Liver (tissue), 9 donors: ENCODE measurements around the gene CPNE9. TPM values are rescaled to one million over a fixed set of nuclear protein-coding genes. Genes with fewer than 3 reads are reported as not detected.

Experiments
- DNase-seq: peaks from one replicate; pipeline ENCODE4 v3.0.0-alpha.2; 2017; ENCODE audit warnings: low spot score
- H3K27ac ChIP-seq, 2 donors: one replicate each; pipeline ENCODE4 v1.7.0; 2013; ENCODE audit warnings: inconsistent platforms in 2 of 2, low read length in 2 of 2, control low read depth in 1 of 2, low read depth in 1 of 2, mild to moderate bottlenecking in 1 of 2
- H3K27me3 ChIP-seq, 4 donors: one replicate each; pipeline versions ENCODE4 v1.6.1 to v1.7.0; 2013; ENCODE audit warnings: low read length in 3 of 4, inconsistent platforms in 1 of 4, mild to moderate bottlenecking in 1 of 4, moderate library complexity in 1 of 4; ENCODE audit not compliant: control insufficient read depth in 4 of 4, insufficient read depth in 4 of 4
- H3K36me3 ChIP-seq, 4 donors: one replicate each; pipeline versions ENCODE4 v1.6.1 to v1.7.0; 2013; ENCODE audit warnings: low read length in 3 of 4, mild to moderate bottlenecking in 3 of 4, low read depth in 1 of 4, moderate library complexity in 1 of 4; ENCODE audit not compliant: control insufficient read depth in 4 of 4, insufficient read depth in 3 of 4
- H3K4me1 ChIP-seq, 4 donors: one replicate each; pipeline versions ENCODE4 v1.6.1 to v1.7.0; 2013; ENCODE audit warnings: low read length in 3 of 4, mild to moderate bottlenecking in 3 of 4, moderate library complexity in 1 of 4; ENCODE audit not compliant: control insufficient read depth in 4 of 4, insufficient read depth in 4 of 4
- H3K4me3 ChIP-seq, 3 donors: one replicate each; pipeline versions ENCODE4 v1.6.1 to v1.7.0; 2013; ENCODE audit warnings: low read length in 3 of 3, control low read depth in 1 of 3, low read depth in 1 of 3, mild to moderate bottlenecking in 1 of 3
- H3K9ac ChIP-seq, 2 donors: one replicate each; pipeline ENCODE4 v1.7.0; 2013; ENCODE audit warnings: low read length in 2 of 2, mild to moderate bottlenecking in 2 of 2, moderate library complexity in 2 of 2, control low read depth in 1 of 2, low read depth in 1 of 2
- H3K9me3 ChIP-seq, 4 donors: one replicate each; pipeline versions ENCODE4 v1.6.1 to v1.7.0; 2013; ENCODE audit warnings: low read length in 3 of 4; ENCODE audit not compliant: control insufficient read depth in 4 of 4
- ATF3 ChIP-seq: IDR thresholded peaks from 2 replicates; pipeline ENCODE4 v1.6.1; 2016; ENCODE audit warnings: antibody characterized with exemption
- EGR1 ChIP-seq, 2 donors: IDR thresholded peaks; 2 replicates each; pipeline ENCODE4 v1.6.1; 2016 to 2018; ENCODE audit warnings: antibody characterized with exemption in 2 of 2, low read depth in 2 of 2
- FOXA1 ChIP-seq: IDR thresholded peaks from 2 replicates; pipeline ENCODE4 v1.6.1; 2016; ENCODE audit warnings: antibody characterized with exemption
- FOXA2 ChIP-seq: IDR thresholded peaks from 2 replicates; pipeline ENCODE4 v1.6.1; 2016; ENCODE audit warnings: antibody characterized with exemption
- HNF4A ChIP-seq, 2 donors: conservative IDR thresholded peaks; 2 replicates each; pipeline ENCODE4 v1.6.1; 2016; ENCODE audit warnings: antibody characterized with exemption in 2 of 2, mild to moderate bottlenecking in 2 of 2
- HNF4G ChIP-seq: IDR thresholded peaks from 2 replicates; pipeline ENCODE4 v1.6.1; 2016; ENCODE audit warnings: antibody characterized with exemption
- JUND ChIP-seq, 2 donors: IDR thresholded peaks; 2 replicates each; pipeline ENCODE4 v1.6.1; 2016; ENCODE audit warnings: antibody characterized with exemption in 2 of 2
- NR2F2 ChIP-seq: IDR thresholded peaks from 2 replicates; pipeline ENCODE4 v1.6.1; 2016; ENCODE audit warnings: antibody characterized with exemption
- RAD21 ChIP-seq, 2 donors: IDR thresholded peaks; 2 replicates each; pipeline ENCODE4 v1.6.1; 2016; ENCODE audit warnings: antibody characterized with exemption in 2 of 2, mild to moderate bottlenecking in 2 of 2
- REST ChIP-seq: IDR thresholded peaks from 2 replicates; pipeline ENCODE4 v1.6.1; 2016; ENCODE audit warnings: antibody characterized with exemption, mild to moderate bottlenecking
- RXRA ChIP-seq, 2 donors: IDR thresholded peaks; 2 replicates each; pipeline ENCODE4 v1.6.1; 2017 to 2018; ENCODE audit warnings: antibody characterized with exemption in 2 of 2, mild to moderate bottlenecking in 1 of 2
- SP1 ChIP-seq: IDR thresholded peaks from 2 replicates; pipeline ENCODE4 v1.6.1; 2018; ENCODE audit warnings: antibody characterized with exemption, mild to moderate bottlenecking
- TAF1 ChIP-seq: conservative IDR thresholded peaks from 2 replicates; pipeline ENCODE4 v1.6.1; 2016; ENCODE audit warnings: antibody characterized with exemption, mild to moderate bottlenecking
- YY1 ChIP-seq: IDR thresholded peaks from 2 replicates; pipeline ENCODE4 v1.6.1; 2016; ENCODE audit warnings: antibody characterized with exemption, mild to moderate bottlenecking
- ZBTB33 ChIP-seq: IDR thresholded peaks from 2 replicates; pipeline ENCODE4 v1.6.1; 2016; ENCODE audit warnings: antibody characterized with exemption
- WGBS: extraction: QIAGEN DNeasy Blood & Tissue Kit; methylation state at CpG from one replicate; pipeline ENCODE4 v1.1.7; 2013; 5-methylcytosine and 5-hydroxymethylcytosine counted together
- polyA plus RNA-seq, 2 donors: library from polyadenylated mRNA; stranded (reverse) in 1 of 2; unstranded in 1 of 2; fragments of 200-250 nt in 1 of 2; fragments of >200 nt in 1 of 2; fragmentation: Nextera tagmentation in 1 of 2; extraction: Ambion mirVana in 1 of 2; gene quantifications; one replicate each; pipeline versions ENCODE4 v1.2.1 to v1.2.3, GENCODE V29; 2013 to 2015
- total RNA-seq, 2 donors: library from RNA; depleted of rRNA; stranded (reverse); fragments of >200 nt; gene quantifications; one replicate each; pipeline ENCODE4 v1.2.3, GENCODE V29; 2014
- TF ChIP-seq, protein P1 (sequence below): IDR thresholded peaks from 2 replicates; pipeline ENCODE4 v1.6.1; 2016; ENCODE audit warnings: antibody characterized with exemption
- TF ChIP-seq, protein P2 (sequence below): fragments of 150-350 bp; IDR thresholded peaks from 2 replicates; pipeline ENCODE4 v1.5.1; 2017; ENCODE audit warnings: improper control_type of control experiment, low read depth, low read length; ENCODE audit not compliant: missing input control
- donor health status: healthy.
- donor health status: healthy.
- donor health status: healthy.
- donor health status: healthy.
- donor health status: healthy.

Gene CPNE9
- total and polyA plus RNA-seq, 4 donors = not detected

- peaks cover 5 to 27% (median 22%) of the 10 kb centered on the region in 4 donors for H3K4me1 ChIP-seq
- 12% methylated on average over 19 of the region's 19 CpGs for WGBS
- no peaks in the 10 kb centered on the region for H3K27me3 ChIP-seq
- DNase-seq = no peak
- peak overlapping the region; percentile 61 to 85 (median 75) for H3K4me3 ChIP-seq
- peak overlapping the region; percentile 64 to 88 for H3K27ac ChIP-seq
- H3K9me3 ChIP-seq = no peaks in the 10 kb centered on the region
- peak overlapping the region; percentile 27 to 42 for H3K9ac ChIP-seq
- H3K36me3 ChIP-seq = peaks cover 16 to 46% (median 34%) of the 10 kb centered on the region in 4 donors
- TF ChIP-seq, protein P1, sequence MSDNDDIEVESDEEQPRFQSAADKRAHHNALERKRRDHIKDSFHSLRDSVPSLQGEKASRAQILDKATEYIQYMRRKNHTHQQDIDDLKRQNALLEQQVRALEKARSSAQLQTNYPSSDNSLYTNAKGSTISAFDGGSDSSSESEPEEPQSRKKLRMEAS = no peak
- TF ChIP-seq NR2F2 (no peak), FOXA1 (no peak), FOXA2 (no peak), TAF1 (no peak), SP1 (no peak), REST (no peak), RXRA (IDR thresholded peaks at IDR 0.05) (no peak), ATF3 (no peak), HNF4G (no peak), RAD21 (IDR thresholded peaks at IDR 0.05) (no peak), HNF4A (conservative IDR thresholded peaks at IDR 0.05) (no peak), EGR1 (IDR thresholded peaks at IDR 0.05; ENCODE audit: low read depth in 2 of 2) (no peak), JUND (IDR thresholded peaks at IDR 0.05) (no peak), ZBTB33 (no peak), YY1 (no peak)
- TF ChIP-seq, protein P2, sequence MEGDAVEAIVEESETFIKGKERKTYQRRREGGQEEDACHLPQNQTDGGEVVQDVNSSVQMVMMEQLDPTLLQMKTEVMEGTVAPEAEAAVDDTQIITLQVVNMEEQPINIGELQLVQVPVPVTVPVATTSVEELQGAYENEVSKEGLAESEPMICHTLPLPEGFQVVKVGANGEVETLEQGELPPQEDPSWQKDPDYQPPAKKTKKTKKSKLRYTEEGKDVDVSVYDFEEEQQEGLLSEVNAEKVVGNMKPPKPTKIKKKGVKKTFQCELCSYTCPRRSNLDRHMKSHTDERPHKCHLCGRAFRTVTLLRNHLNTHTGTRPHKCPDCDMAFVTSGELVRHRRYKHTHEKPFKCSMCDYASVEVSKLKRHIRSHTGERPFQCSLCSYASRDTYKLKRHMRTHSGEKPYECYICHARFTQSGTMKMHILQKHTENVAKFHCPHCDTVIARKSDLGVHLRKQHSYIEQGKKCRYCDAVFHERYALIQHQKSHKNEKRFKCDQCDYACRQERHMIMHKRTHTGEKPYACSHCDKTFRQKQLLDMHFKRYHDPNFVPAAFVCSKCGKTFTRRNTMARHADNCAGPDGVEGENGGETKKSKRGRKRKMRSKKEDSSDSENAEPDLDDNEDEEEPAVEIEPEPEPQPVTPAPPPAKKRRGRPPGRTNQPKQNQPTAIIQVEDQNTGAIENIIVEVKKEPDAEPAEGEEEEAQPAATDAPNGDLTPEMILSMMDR = no peak
Measured at GRCh38 chr3:9749296-9749644, 45.6 kb downstream of the CPNE9 start.
